ENCODE measurements around the gene PTRH1.

PTRH1 gene

GRCh38 chr9:127697575-127697974 is 17.9 kb downstream of the PTRH1 start:
- DNase-seq (ENCODE audit: low spot score) = no peak
- FAIRE-seq = no peak

GRCh38 chr9:127694890-127695720 is 20.4 kb downstream of the PTRH1 start:
- FAIRE-seq = no peak
- no peak for DNase-seq (ENCODE audit: low spot score)

GRCh38 chr9:127693697-127694096 is 21.8 kb downstream of the PTRH1 start:
- FAIRE-seq (no peak), DNase-seq (ENCODE audit: low spot score) (no peak)

DNA sequence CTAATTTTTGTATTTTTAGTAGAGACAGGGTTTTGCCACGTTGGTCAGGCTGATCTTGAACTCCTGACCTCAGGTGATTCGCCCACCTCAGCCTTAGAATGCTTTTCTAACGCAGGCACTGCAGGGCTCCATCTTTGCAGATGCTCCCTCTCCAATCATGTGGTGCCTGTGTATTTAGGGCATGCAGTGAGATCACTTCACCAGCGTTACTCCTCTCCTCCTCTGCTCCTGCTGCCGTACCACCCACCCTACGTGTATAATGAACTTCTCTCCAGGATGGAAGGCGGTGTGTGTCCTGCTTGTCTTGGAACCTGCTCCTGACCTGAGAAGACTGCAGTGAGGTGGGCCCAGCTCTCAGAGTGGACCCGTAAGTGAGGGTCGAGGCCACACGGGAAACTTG is 22.3 kb downstream of the PTRH1 start:
- FAIRE-seq (no peak), DNase-seq (ENCODE audit: low spot score) (no peak)

- no peak for DNase-seq (ENCODE audit: low spot score)
- no peak for FAIRE-seq
Observed at GRCh38 chr9:127692071-127692470, 23.4 kb downstream of the PTRH1 start.

DNA sequence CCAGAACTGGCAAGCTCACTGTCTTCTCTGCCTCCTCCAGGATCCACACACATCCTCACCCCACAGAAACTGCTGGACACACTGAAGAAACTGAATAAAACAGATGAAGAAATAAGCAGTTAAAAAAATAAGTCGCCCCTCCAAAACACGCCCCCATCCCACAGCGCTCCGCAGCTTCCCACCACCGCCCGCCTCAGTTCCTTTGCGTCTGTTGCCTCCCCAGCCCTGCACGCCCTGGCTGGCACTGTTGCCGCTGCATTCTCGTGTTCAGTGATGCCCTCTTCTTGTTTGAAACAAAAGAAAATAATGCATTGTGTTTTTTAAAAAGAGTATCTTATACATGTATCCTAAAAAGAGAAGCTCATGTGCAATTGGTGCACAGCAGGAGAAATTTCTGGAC is 24.7 kb downstream of the PTRH1 start:
- FAIRE-seq (no peak), DNase-seq (ENCODE audit: low spot score) (no peak)

GRCh38 chr9:127689329-127690000 is 26.0 kb downstream of the PTRH1 start:
- FAIRE-seq = no peak
- no peak for DNase-seq (ENCODE audit: low spot score)

GRCh38 chr9:127686461-127687393 is 28.7 kb downstream of the PTRH1 start:
- DNase-seq (ENCODE audit: low spot score) = no peak
- no peak for FAIRE-seq

GRCh38 chr9:127684576-127684975 is 30.9 kb downstream of the PTRH1 start:
- FAIRE-seq (no peak), DNase-seq (ENCODE audit: low spot score) (no peak)

- no peak for FAIRE-seq
Observed at GRCh38 chr9:127683723-127684122, 31.7 kb downstream of the PTRH1 start.

DNA sequence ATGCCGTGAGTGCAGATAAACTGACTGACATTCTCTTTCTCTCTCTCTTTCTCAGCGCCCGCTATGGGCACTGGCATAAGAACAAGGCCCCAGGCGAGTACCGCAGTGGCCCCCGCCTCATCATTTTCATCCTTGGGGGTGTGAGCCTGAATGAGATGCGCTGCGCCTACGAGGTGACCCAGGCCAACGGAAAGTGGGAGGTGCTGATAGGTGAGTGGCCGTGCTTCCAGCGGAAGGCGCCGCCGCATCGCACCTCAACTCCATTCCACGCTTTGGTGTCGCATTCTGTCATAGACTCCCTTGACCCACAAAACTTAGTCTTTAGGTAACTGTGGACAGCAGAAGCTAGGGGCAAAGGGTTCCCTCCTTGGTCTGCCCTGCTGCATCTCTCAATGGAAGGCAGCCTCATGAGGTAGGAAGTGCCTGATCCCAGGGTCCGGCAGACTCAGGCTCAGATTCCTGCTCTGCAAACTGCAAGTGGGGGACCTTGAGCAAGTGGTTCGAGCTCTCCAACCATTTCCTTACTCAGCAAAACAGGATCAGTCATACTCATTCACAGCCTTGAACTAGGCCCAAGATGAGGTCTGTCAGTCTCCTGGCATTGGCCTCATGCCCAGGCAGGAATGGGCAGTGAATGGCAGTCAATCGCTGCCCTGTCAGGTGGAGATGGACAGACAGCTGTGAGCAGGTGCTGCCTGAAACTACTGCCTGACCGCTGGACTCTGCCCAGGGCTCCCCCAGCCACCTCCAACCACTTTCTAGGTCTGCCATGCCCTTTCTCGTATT is 32.9 kb downstream of the PTRH1 start:
- no peak for DNase-seq (ENCODE audit: low spot score)
- FAIRE-seq = no peak

More at GRCh38 chr9:127683723-127684122, 31.7 kb downstream of the PTRH1 start:
- no peak for DNase-seq (ENCODE audit: low spot score)

- FAIRE-seq = no peak
Observed at GRCh38 chr9:127680846-127681245, 34.6 kb downstream of the PTRH1 start.

DNA sequence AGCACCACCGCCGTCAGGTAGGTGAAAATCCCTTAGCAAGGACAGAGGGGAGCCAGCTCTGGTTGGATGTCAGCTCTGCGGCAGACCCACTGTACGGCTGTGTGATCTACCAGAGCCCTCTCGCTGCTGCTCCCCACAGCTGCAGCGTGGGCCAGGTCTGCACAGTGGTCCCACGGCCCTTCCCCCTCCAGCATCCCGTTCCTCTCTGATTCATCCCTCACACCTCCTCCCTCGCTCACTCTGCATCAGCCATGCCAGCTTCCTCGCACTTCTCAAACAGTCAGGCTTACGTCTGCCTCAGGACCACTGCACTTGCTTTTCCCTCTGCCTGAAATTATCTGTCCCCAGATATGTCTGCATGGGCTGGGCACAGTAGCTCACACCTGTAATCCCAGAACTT is 35.2 kb downstream of the PTRH1 start:
- DNase-seq (ENCODE audit: low spot score) (no peak), FAIRE-seq (no peak)

More at GRCh38 chr9:127680846-127681245, 34.6 kb downstream of the PTRH1 start:
- DNase-seq (ENCODE audit: low spot score) = no peak

GRCh38 chr9:127679506-127679905 is 36.0 kb downstream of the PTRH1 start:
- no peak for FAIRE-seq
- DNase-seq (ENCODE audit: low spot score) = no peak

DNA sequence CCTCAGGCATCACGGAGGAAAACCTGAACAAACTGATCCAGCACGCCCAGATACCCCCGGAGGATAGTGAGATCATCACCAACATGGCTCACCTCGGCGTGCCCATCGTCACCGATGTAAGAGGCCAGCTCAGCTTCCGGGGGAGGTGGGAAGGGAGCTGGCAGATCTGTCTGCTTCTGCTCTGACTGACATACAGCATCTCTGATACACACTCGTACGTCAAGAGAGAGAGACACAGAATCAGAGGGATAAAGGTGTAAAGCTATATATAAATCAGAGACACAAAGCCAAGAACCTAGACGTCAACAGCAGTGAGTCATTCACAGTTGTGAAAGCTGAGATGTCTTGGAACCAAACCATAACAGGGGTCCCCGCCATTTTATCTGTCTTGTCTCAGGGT is 38.8 kb downstream of the PTRH1 start:
- FAIRE-seq (no peak), DNase-seq (ENCODE audit: low spot score) (no peak)

GRCh38 chr9:127673234-127673633 is 42.2 kb downstream of the PTRH1 start:
- DNase-seq (ENCODE audit: low spot score) (no peak), FAIRE-seq (no peak)

GRCh38 chr9:127667906-127668305 is 47.6 kb downstream of the PTRH1 start:
- FAIRE-seq = no peak
- DNase-seq (ENCODE audit: low spot score) = no peak

- no peak for FAIRE-seq
- no peak for DNase-seq (ENCODE audit: low spot score)
Observed at GRCh38 chr9:127667127-127667844, 48.2 kb downstream of the PTRH1 start.

DNA sequence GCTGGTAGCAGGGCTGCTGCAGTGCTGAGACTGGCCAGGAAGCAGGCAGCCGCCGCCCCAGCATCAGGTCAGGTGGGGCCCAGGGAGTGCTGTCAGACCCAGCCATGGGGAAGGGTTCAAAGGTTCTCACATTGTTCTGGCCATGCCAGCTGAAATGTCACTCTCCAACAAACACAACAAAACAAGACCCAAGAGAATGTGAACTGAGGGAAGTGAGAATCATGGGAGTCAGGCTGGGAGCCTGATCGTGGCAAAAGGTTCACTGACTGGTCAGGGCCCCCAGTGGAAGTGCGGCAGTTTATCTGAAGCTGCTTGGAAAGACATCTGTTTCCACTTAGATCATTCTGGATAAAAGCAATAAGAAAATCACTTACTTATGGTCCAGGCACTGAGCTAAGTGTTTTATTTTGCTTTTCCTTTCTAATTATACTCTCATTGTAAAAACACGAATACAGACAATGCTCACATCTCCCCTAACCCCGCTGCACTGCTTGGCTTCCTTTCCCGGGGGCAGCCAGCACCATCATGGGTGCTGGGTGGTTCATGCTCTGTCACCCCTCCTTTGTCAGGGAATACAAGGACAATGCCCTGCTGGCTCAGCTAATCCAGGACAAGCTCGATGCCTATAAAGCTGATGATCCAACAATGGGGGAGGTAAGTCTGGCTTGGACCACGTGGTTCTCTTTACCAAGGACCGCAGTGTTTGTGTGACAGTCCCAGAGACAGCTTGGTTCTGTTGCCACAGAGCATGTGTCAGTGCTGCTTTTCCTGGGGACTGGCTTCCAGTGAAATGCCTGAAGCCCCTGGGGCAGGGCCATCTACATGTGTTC is 50.6 kb downstream of the PTRH1 start:
- no peak for DNase-seq (ENCODE audit: low spot score)
- FAIRE-seq = no peak

Data from RCC 7860 (cell line).